GM23338 (cell line): Measurements from ENCODE around the gene TRAPPC14. TPM values are rescaled to one million over a fixed set of nuclear protein-coding genes. Genes with fewer than 3 reads are reported as not detected.
A peak's percentile ranks its signal among the peaks of the same experiment; 100 is the strongest.

Experiments
- ATAC-seq: fragments of 200-7000 bp; cut with Tn5 transposase; 3 replicates; pipeline ENCODE4 v1.9.1; 2020
- DNase-seq: peaks from one replicate; pipeline ENCODE4 v3.0.0-alpha.2; 2015; ENCODE audit warnings: low spot score
- H2AFZ ChIP-seq: fragments of 200-600 bp; sonication (generic); 2 replicates; pipeline ENCODE4 v1.8.0; 2016; ENCODE audit warnings: antibody characterized with exemption, mild to moderate bottlenecking, moderate library complexity
- H3F3A ChIP-seq: fragments of 200-600 bp; sonication (generic); replicated peaks from 2 replicates; pipeline ENCODE4 v1.8.0; 2017; ENCODE audit warnings: antibody characterized with exemption, mixed run types, low read depth
- H3K27ac ChIP-seq: fragments of 200-600 bp; sonication (generic); 2 replicates; pipeline ENCODE4 v1.6.1; 2016; ENCODE audit warnings: low read depth
- H3K27me3 ChIP-seq: fragments of 200-600 bp; sonication (generic); 2 replicates; pipeline ENCODE4 v1.8.0; 2016; ENCODE audit warnings: mild to moderate bottlenecking, mixed run types, moderate library complexity; ENCODE audit not compliant: insufficient read depth
- H3K36me3 ChIP-seq: fragments of 200-600 bp; sonication (generic); 2 replicates; pipeline ENCODE4 v1.8.0; 2016; ENCODE audit warnings: mild to moderate bottlenecking; ENCODE audit not compliant: insufficient read depth
- H3K4me1 ChIP-seq: fragments of 200-600 bp; sonication (generic); 2 replicates; pipeline ENCODE4 v1.8.0; 2016; ENCODE audit warnings: mild to moderate bottlenecking, moderate library complexity; ENCODE audit not compliant: insufficient read depth
- H3K4me2 ChIP-seq: fragments of 200-600 bp; sonication (generic); 2 replicates; pipeline ENCODE4 v1.7.1; 2017; ENCODE audit warnings: mixed run types
- H3K4me3 ChIP-seq: fragments of 200-600 bp; sonication (generic); 2 replicates; pipeline ENCODE4 v1.6.1; 2016; ENCODE audit warnings: mixed run types
- H3K79me2 ChIP-seq: fragments of 200-600 bp; sonication (generic); replicated peaks from 2 replicates; pipeline ENCODE4 v1.8.0; 2017; ENCODE audit warnings: mild to moderate bottlenecking; ENCODE audit not compliant: insufficient read depth
- H3K9me2 ChIP-seq: fragments of 200-600 bp; sonication (generic); 2 replicates; pipeline ENCODE4 v1.8.0; 2017; ENCODE audit not compliant: insufficient read depth
- H4K20me1 ChIP-seq: fragments of 200-600 bp; sonication (generic); replicated peaks from 2 replicates; pipeline ENCODE4 v1.8.0; 2017; ENCODE audit warnings: mild to moderate bottlenecking; ENCODE audit not compliant: insufficient read depth
- H3K27ac Mint-ChIP-seq: 2 replicates; pipeline ENCODE4 v1.8.0; 2020; ENCODE audit warnings: inconsistent platforms, mild to moderate bottlenecking, moderate library complexity, mixed read lengths
- H3K27me3 Mint-ChIP-seq: 3 replicates; pipeline ENCODE4 v1.8.0; 2022; ENCODE audit warnings: low read depth, mild to moderate bottlenecking, moderate library complexity, mixed read lengths, inconsistent platforms; ENCODE audit not compliant: insufficient read depth, poor library complexity
- H3K36me3 Mint-ChIP-seq: 3 replicates; pipeline ENCODE4 v1.8.0; 2021; ENCODE audit warnings: low read depth, mild to moderate bottlenecking, inconsistent platforms, moderate library complexity, mixed read lengths
- H3K4me1 Mint-ChIP-seq: 3 replicates; pipeline ENCODE4 v1.8.0; 2020; ENCODE audit warnings: mild to moderate bottlenecking, inconsistent platforms, mixed read lengths
- H3K4me3 Mint-ChIP-seq: 3 replicates; pipeline ENCODE4 v1.8.0; 2021; ENCODE audit warnings: moderate library complexity, mild to moderate bottlenecking, inconsistent platforms, mixed read lengths
- H3K9me3 Mint-ChIP-seq: 3 replicates; pipeline ENCODE4 v1.8.0; 2020; ENCODE audit warnings: moderate library complexity, mild to moderate bottlenecking, inconsistent platforms, mixed read lengths
- CREB1 ChIP-seq: fragments of 250-450 bp; sonication (Bioruptor Pico); IDR thresholded peaks from 2 replicates; pipeline ENCODE4 v1.5.0; 2020; ENCODE audit warnings: low read depth, mild to moderate bottlenecking, moderate library complexity
- EZH2 ChIP-seq: fragments of 200-600 bp; sonication (generic); IDR thresholded peaks from one replicate; pipeline ENCODE4 v1.8.0; 2017; ENCODE audit warnings: antibody characterized with exemption, mild to moderate bottlenecking, low read depth; ENCODE audit not compliant: unreplicated experiment
- EZH2phosphoT487 ChIP-seq: fragments of 200-600 bp; sonication (generic); IDR thresholded peaks from one replicate; pipeline ENCODE4 v1.8.1; 2018; ENCODE audit warnings: antibody characterized with exemption; ENCODE audit not compliant: unreplicated experiment
- NANOG ChIP-seq: IDR thresholded peaks from 2 replicates; pipeline ENCODE4 v1.6.1; 2016; ENCODE audit warnings: antibody characterized with exemption, borderline replicate concordance
- POLR2AphosphoS5 ChIP-seq: IDR thresholded peaks from 2 replicates; pipeline ENCODE4 v1.6.1; 2016; ENCODE audit warnings: antibody characterized with exemption, low read depth
- STAT1 ChIP-seq: IDR thresholded peaks from one replicate; pipeline ENCODE4 v1.6.1; 2016; ENCODE audit warnings: antibody characterized with exemption; ENCODE audit not compliant: unreplicated experiment
- ZNF114 ChIP-seq: fragments of 250-450 bp; sonication (Bioruptor Pico); IDR thresholded peaks from 2 replicates; pipeline ENCODE4 v1.5.0; 2020; ENCODE audit warnings: mild to moderate bottlenecking, moderate library complexity
- polyA plus RNA-seq: library from polyadenylated mRNA; unstranded; fragments of >200 nt; fragmentation: Nextera tagmentation; extraction: Ambion mirVana; gene quantifications from 2 replicates; pipeline ENCODE4 v1.2.1, GENCODE V29; 2016
- total RNA-seq: library from RNA; depleted of rRNA; stranded (reverse); fragments of >200 nt; shearing (Covaris generic); gene quantifications from 2 replicates; pipeline ENCODE4 v1.2.3, GENCODE V29; 2014
- TF ChIP-seq, protein P1 (sequence below), 2 experiments: fragments of 200-600 bp in 1 of 2; sonication (generic) in 1 of 2; conservative IDR thresholded peaks; 2 replicates each; pipeline versions ENCODE4 v1.5.1 to v1.6.1; 2016 to 2017; ENCODE audit warnings: antibody characterized with exemption in 2 of 2, low read depth in 2 of 2, mild to moderate bottlenecking in 2 of 2, moderate library complexity in 1 of 2

TRAPPC14 gene
- total and polyA plus RNA-seq, 2 experiments from 2014 or later, result 9.3 to 15.7 TPM

- Mint-ChIP-seq H3K36me3 (peaks cover 77% of the 10 kb centered on the region), H3K9me3 (no peaks in the 10 kb centered on the region), H3K4me3 (no peak overlapping the region; the same call in 2 of the 3 replicates), H3K4me1 (peaks cover 2% of the 10 kb centered on the region; the same call in 1 of the 3 replicates), H3K27ac (no peak overlapping the region), H3K27me3 (peaks cover 12% of the 10 kb centered on the region)
- Histone ChIP-seq H3K27ac (no peak overlapping the region), H3K36me3 (peaks cover 16% of the 10 kb centered on the region; the same call in 1 of the 2 replicates), H3K4me2 (no peak overlapping the region), H3F3A (no peaks in the 10 kb centered on the region), H3K9me2 (no peaks in the 10 kb centered on the region), H4K20me1 (no peaks in the 10 kb centered on the region), H3K4me3 (no peak overlapping the region), H3K79me2 (no peaks in the 10 kb centered on the region), H2AFZ (no peak overlapping the region), H3K4me1 (no peaks in the 10 kb centered on the region), H3K27me3 (no peaks in the 10 kb centered on the region)
- ATAC-seq (peak; percentile 26), DNase-seq (no peak)
- TF ChIP-seq NANOG, result no peak
- TF ChIP-seq, protein P1, sequence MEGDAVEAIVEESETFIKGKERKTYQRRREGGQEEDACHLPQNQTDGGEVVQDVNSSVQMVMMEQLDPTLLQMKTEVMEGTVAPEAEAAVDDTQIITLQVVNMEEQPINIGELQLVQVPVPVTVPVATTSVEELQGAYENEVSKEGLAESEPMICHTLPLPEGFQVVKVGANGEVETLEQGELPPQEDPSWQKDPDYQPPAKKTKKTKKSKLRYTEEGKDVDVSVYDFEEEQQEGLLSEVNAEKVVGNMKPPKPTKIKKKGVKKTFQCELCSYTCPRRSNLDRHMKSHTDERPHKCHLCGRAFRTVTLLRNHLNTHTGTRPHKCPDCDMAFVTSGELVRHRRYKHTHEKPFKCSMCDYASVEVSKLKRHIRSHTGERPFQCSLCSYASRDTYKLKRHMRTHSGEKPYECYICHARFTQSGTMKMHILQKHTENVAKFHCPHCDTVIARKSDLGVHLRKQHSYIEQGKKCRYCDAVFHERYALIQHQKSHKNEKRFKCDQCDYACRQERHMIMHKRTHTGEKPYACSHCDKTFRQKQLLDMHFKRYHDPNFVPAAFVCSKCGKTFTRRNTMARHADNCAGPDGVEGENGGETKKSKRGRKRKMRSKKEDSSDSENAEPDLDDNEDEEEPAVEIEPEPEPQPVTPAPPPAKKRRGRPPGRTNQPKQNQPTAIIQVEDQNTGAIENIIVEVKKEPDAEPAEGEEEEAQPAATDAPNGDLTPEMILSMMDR (conservative IDR thresholded peaks at IDR 0.05; ENCODE audit: low read depth in 2 of 2), result peak in 1 of 2 experiments; percentile 30; a peak in 2 of 4 replicates
Measured at GRCh38 chr7:100111914-100112313, 46.6 kb downstream of the TRAPPC14 start.

DNA sequence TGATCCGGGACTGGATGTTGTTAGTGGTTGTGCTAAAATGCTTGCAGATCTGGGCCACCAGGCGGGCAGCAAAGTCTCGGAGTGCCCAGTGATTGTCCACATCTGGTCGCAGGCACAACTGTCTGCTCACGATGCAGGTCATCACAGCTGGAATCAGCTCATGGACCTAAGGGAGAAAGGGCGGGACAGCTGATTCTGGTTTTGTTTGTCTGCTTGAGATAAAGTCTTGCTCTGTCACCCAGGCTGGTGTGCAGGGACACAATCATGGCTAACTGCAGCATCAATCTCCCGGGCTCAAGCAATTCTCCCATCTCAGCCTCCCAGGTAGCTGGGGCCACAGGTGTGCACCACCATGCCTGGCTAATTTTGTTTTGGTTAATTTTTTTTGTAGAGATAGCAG lies 47.4 kb downstream of the TRAPPC14 start:
- no peak overlapping the region for H3K4me3 Mint-ChIP-seq
- Histone ChIP-seq H3K79me2 (no peaks in the 10 kb centered on the region), H3K4me1 (no peaks in the 10 kb centered on the region), H3K4me3 (no peak overlapping the region), H4K20me1 (no peaks in the 10 kb centered on the region), H3K36me3 (peaks cover 17% of the 10 kb centered on the region; the same call in 1 of the 2 replicates), H3K27me3 (no peaks in the 10 kb centered on the region), H3F3A (no peaks in the 10 kb centered on the region; the same call in 1 of the 2 replicates), H2AFZ (no peak overlapping the region), H3K27ac (no peak overlapping the region), H3K4me2 (no peak overlapping the region), H3K9me2 (no peaks in the 10 kb centered on the region)
- no peak overlapping the region for H3K27ac Mint-ChIP-seq
- ATAC-seq, result no peak
- TF ChIP-seq EZH2 (no peak), CREB1 (CRISPR knock-in tag) (no peak), STAT1 (no peak), EZH2phosphoT487 (no peak), ZNF114 (CRISPR knock-in tag) (no peak), POLR2AphosphoS5 (no peak)
- peaks cover 78% of the 10 kb centered on the region for H3K36me3 Mint-ChIP-seq
- H3K27me3 Mint-ChIP-seq, result peaks cover 15% of the 10 kb centered on the region
- no peaks in the 10 kb centered on the region for H3K9me3 Mint-ChIP-seq
- no peak for DNase-seq
- H3K4me1 Mint-ChIP-seq, result peaks cover 2% of the 10 kb centered on the region; the same call in 1 of the 3 replicates

DNA sequence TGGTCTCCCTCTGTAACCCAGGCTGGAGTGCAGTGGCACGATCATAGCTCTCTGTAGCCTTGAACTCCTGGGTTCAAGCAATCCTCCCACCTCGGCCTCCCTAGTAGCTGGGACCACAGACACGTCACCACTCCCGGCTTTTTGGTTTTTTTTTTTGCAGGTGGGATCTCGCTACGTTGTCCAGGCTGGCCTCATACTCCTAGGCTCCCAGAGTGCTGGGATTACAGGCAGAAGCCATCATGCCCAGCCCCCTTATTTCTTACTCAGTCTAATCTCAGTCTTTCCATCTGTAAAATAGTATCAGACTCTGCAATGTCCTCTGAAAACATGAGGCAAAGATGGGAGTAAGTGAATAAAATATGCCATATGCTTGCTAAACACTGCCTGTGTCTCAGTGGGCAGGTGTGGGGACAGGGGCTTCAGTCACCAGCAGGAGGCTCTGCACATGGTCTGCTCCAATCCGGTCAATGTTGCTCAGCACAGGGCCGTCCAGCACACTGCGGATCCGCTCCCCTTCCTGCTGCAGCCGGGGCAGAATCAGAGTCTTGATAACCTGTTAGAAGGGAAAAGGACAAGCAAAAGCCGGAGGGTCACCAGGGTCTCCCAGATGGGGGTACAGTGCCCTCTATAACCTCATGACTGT lies 48.9 kb downstream of the TRAPPC14 start:
- H3K4me2 ChIP-seq, result no peak overlapping the region
- no peak overlapping the region for H3K27ac ChIP-seq
- H3K4me1 ChIP-seq, result no peaks in the 10 kb centered on the region
- Mint-ChIP-seq H3K9me3 (no peaks in the 10 kb centered on the region), H3K36me3 (peaks cover 86% of the 10 kb centered on the region), H3K4me3 (no peak overlapping the region), H3K4me1 (peaks cover 2% of the 10 kb centered on the region; the same call in 1 of the 3 replicates), H3K27me3 (peaks cover 25% of the 10 kb centered on the region), H3K27ac (no peak overlapping the region)
- TF ChIP-seq, protein P1 (conservative IDR thresholded peaks at IDR 0.05; ENCODE audit: low read depth in 2 of 2), result peak; percentile 26 to 33
- TF ChIP-seq NANOG, result no peak
- H3K36me3 ChIP-seq, result peaks cover 17% of the 10 kb centered on the region; the same call in 1 of the 2 replicates
- no peak overlapping the region for H2AFZ ChIP-seq
- peak; percentile 43 for ATAC-seq
- no peaks in the 10 kb centered on the region for H3K27me3 ChIP-seq
- H4K20me1 ChIP-seq, result no peaks in the 10 kb centered on the region
- no peak for DNase-seq
- H3K79me2 ChIP-seq, result no peaks in the 10 kb centered on the region
- no peaks in the 10 kb centered on the region for H3K9me2 ChIP-seq
- no peak overlapping the region for H3K4me3 ChIP-seq
- H3F3A ChIP-seq, result no peaks in the 10 kb centered on the region; the same call in 1 of the 2 replicates
